GM12801 (cell line): Measurements from ENCODE around the gene PCK1.

ENCODE experiments used
- CTCF ChIP-seq: IDR thresholded peaks from one replicate; pipeline ENCODE4 v1.5.1; 2011; ENCODE audit warnings: control low read depth; ENCODE audit not compliant: insufficient read length; ENCODE audit errors: extremely low read depth

PCK1 gene

DNA sequence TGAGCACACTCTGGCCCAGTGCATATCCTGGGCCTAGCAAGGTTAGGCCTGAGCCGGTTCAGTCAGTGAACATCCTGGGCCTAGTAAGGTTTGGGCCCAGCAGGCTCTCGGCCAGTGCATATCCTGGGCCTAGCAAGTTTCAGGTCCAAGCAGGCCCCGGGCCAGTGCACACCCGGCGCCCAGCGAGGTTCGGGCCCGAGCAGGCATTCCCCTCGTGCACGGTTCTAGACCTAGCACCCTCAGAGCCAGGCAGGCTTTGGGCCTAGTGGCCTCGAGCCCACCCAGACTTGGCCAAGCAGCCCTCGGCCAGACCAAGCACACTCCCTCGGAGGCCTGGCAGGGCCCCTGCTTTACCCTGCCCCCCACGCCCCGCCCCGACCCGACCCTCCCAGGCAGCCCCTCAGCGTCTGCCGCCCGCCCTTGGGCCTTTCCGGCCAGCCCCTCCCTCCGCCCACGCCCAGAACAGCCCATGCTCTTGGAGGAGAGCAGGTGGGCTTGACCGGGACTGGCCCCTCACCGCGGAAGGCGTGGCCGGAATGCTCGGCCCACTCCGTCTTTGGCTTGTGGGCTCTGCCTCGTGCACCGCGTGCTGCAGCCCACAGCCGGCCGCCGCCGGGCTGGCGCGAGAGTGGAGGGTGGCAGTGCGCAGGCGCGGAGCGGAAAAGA is 36.3 kb upstream of the PCK1 start, which contains the start of gene CTCFL:
TSS of gene CTCFL (minus strand) at position 630 of the 666 bp plus-strand sequence. CDS start 935 bp downstream, outside the sequence.
- TF ChIP-seq CTCF, result no peak

- no peak for TF ChIP-seq CTCF
Measured at GRCh38 chr20:57525328-57526086, 35.4 kb upstream of the PCK1 start.

GRCh38 chr20:57526087-57526884 is 34.6 kb upstream of the PCK1 start:
- no peak for TF ChIP-seq CTCF

GRCh38 chr20:57526885-57527460 is 33.9 kb upstream of the PCK1 start:
- TF ChIP-seq CTCF, result no peak

DNA sequence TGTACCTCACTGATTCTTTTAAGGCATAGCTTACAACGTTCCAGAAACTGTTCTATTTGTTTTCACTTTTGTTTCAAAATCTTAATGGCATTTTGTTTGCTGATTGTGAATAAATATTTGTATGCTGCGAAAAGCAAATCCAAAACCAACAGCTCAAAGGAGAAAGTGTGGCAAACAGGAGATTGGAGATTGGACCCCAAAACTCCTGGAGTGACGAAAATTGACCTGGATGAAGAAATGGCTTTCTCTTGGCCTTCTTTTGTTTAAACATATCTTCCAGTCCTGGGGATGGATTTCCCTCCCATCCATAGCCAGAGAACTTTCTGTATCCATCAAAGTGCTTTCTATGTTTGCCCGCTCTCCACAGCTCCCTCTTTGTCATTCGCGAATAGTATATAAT is 33.2 kb upstream of the PCK1 start:
- no peak for TF ChIP-seq CTCF

GRCh38 chr20:57528148-57528547 is 32.8 kb upstream of the PCK1 start:
- no peak for TF ChIP-seq CTCF

DNA sequence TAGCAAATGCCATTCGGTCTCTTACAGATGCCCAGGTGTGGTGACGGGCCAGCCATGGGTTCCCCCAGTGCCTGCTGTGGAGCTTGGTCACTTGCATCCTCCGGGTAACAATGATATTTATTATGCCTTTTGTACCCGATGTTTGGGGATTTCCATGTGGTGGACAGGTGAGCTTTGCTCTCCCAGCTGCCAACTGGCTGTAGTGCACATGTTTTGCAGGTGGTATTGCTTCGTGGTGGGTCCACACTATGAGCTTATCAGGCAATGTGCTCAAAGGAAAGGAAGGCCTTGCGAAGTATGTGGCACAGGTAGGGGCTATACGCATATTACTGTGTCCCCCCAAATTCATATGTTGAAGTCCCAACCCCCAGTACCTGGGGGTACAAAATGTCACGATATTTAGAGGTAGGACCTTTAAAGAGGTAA is 31.7 kb upstream of the PCK1 start:
- TF ChIP-seq CTCF, result no peak
